ENCODE data around the gene KRTAP27-1.

DNA sequence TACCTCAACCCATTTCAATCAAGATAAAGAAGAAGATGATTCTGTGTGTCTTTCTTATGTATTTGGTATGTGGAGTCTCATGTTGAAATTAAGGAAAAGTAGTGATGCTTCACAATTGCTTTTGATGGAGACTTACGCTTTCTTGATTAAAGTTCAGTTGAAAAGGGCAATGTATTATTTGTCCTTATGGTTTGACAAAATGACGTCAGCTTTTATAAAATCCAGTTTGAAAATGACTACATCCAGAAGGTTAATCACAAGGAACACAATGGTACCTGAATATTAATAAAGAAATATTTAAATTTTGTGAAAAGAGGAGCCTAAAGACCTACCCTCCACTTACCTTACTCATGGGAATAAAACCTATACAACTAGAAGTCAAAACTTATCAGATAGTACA, 21.8 kb downstream of the KRTAP27-1 start:
- TF ChIP-seq RARB (CRISPR knock-in tag; IDR thresholded peaks at IDR 0.05) (no peak), GLIS3 (CRISPR knock-in tag; IDR thresholded peaks at IDR 0.05) (no peak), ZFP30 (CRISPR knock-in tag; IDR thresholded peaks at IDR 0.05) (no peak), SNAI2 (CRISPR knock-in tag; IDR thresholded peaks at IDR 0.05) (no peak)
- TF ChIP-seq, protein P1, sequence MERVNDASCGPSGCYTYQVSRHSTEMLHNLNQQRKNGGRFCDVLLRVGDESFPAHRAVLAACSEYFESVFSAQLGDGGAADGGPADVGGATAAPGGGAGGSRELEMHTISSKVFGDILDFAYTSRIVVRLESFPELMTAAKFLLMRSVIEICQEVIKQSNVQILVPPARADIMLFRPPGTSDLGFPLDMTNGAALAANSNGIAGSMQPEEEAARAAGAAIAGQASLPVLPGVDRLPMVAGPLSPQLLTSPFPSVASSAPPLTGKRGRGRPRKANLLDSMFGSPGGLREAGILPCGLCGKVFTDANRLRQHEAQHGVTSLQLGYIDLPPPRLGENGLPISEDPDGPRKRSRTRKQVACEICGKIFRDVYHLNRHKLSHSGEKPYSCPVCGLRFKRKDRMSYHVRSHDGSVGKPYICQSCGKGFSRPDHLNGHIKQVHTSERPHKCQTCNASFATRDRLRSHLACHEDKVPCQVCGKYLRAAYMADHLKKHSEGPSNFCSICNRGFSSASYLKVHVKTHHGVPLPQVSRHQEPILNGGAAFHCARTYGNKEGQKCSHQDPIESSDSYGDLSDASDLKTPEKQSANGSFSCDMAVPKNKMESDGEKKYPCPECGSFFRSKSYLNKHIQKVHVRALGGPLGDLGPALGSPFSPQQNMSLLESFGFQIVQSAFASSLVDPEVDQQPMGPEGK (CRISPR knock-in tag; IDR thresholded peaks at IDR 0.05; ENCODE audit: borderline replicate concordance) = no peak

Measured in SK-N-SH treated with all-trans-retinoic acid at 6 μM for 48 hours (cell line).